GM19351 (cell line): ENCODE measurements around the gene SLC35G4.
"Not testable (repeated sequence)": the region's sequence is repeated elsewhere in the genome, so short reads cannot be mapped to it uniquely, and the experiment has no call there.

Source experiments
- ATAC-seq: cut with Tn5 transposase; IDR thresholded peaks from one replicate; pipeline ENCODE4 v1.9.1; 2021; ENCODE audit warnings: mild to moderate bottlenecking, moderate library complexity; ENCODE audit not compliant: unreplicated experiment

Gene SLC35G4

GRCh38 chr18:11613073-11613472 lies 3.7 kb downstream of the SLC35G4 start:
- ATAC-seq = not testable (repeated sequence)

- not testable (repeated sequence) for ATAC-seq
These were observed 4.2 kb downstream of the SLC35G4 start for GRCh38 chr18:11613611-11614010.

- ATAC-seq = not testable (repeated sequence)
These were observed 4.6 kb downstream of the SLC35G4 start for GRCh38 chr18:11614042-11614441.

- ATAC-seq = not testable (repeated sequence)
These were observed 5.6 kb downstream of the SLC35G4 start for GRCh38 chr18:11614981-11615380.

GRCh38 chr18:11647310-11647709 lies 37.9 kb downstream of the SLC35G4 start:
- not testable (repeated sequence) for ATAC-seq

DNA sequence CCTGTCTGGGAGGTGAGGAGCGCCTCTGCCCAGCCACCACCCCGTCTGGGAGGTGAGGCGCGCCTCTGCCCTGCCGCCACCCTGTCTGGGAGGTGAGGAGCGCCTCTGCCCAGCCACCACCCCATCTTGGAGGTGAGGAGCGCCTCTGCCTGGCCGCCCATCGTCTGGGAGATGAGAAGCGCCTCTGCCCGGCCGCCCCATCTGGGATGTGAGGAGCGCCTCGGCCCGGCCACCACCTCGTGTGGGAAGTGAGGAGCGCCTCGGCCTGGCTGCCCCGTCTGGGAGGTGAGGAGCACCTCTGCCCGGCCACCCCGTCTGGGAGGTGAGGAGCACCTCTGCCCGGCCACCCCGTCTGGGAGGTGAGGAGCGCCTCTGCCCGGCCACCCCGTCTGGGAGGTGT lies 38.4 kb downstream of the SLC35G4 start:
- ATAC-seq = not testable (repeated sequence)

DNA sequence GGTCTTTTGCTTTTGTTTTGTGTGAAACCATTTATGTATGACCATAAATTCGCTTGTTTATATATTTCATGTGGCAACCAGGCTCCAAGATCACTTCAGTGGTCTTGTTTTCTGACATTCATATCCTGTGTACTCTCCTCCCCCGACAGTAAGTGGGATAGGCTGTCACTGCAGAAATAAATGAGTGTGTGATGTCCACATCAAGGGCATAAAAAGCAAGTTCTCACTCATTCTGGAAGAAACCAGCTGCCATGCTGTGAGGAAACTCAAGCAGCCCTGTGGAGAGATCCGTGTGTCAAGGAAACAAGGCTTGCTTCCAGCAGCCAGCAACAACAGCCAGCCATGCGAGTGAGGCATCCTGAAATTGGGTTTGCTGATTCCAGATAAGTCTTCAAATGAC lies 40.4 kb downstream of the SLC35G4 start:
- ATAC-seq = no peak

DNA sequence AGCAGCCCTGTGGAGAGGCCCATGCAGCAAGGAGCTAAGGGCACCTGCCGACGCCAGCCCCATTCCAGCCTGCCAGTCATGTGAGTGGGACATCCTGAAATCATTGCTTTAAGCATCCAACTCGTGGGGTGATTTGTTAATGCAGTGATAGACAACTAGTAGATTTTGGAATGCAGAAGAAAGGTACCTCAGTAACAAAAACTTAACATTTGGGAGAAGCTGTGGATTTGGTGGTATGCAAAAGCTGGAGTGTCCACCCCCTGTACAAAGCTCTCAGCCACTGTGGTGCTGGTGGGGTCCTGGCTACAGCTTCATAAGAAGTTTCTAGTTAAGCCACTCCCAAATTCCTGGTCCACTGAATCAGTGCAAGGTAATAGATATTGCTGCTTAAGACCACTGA lies 42.5 kb downstream of the SLC35G4 start:
- ATAC-seq = no peak

GRCh38 chr18:11653521-11653920 lies 44.1 kb downstream of the SLC35G4 start:
- ATAC-seq = no peak

GRCh38 chr18:11654736-11655605 lies 45.6 kb downstream of the SLC35G4 start:
- no peak for ATAC-seq

- ATAC-seq = no peak
These were observed 46.2 kb downstream of the SLC35G4 start for GRCh38 chr18:11655606-11655932.

GRCh38 chr18:11657152-11657551 lies 47.8 kb downstream of the SLC35G4 start:
- no peak for ATAC-seq

- ATAC-seq = no peak
These were observed 48.2 kb downstream of the SLC35G4 start for GRCh38 chr18:11657554-11657953.

- ATAC-seq = no peak
These were observed 48.6 kb downstream of the SLC35G4 start for GRCh38 chr18:11658019-11658418.

DNA sequence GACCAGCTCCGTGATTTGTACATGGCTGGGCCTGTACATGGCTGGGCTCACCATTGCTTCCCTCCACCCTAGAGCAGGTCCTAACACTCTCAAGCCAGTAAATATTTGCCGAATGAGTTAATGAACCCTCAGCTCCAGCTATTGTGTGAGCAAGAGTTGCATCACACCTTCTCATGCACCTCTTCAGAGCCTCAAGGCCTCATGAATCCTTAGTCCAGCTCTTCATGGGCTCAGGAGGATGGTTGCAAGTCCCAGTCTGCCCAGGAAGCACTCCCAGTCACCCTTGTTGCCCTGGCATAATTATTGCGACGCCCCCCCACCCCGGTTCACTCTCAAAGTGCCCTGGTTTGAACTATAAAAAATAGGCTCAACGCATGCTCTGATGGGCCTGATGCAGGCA lies 49.6 kb downstream of the SLC35G4 start:
- no peak for ATAC-seq
